ENCODE data around the gene NUB1.

NUB1 gene

GRCh38 chr7:151380199-151381097, 38.8 kb downstream of the NUB1 start:
- H3K27ac ChIP-seq (ENCODE audit: low read length): no peak overlapping the region
- H3K9me3 ChIP-seq (ENCODE audit: control insufficient read depth, low read depth, low read length): no peaks in the 10 kb centered on the region
- H3K27me3 ChIP-seq (ENCODE audit: control insufficient read depth, insufficient read depth, low read length): peaks cover 32% of the 10 kb centered on the region
- H3K4me3 ChIP-seq (ENCODE audit: low read length): peak overlapping the region; percentile 51
- peaks cover 12% of the 10 kb centered on the region for H3K4me1 ChIP-seq (ENCODE audit: control insufficient read depth, low read depth, low read length)
- H3K36me3 ChIP-seq (ENCODE audit: control insufficient read depth, low read depth, low read length): peaks cover 6% of the 10 kb centered on the region
- no peak overlapping the region for H3K9ac ChIP-seq (ENCODE audit: low read length)

- Histone ChIP-seq H3K4me3 (ENCODE audit: low read length) (peak overlapping the region; percentile 51), H3K4me1 (ENCODE audit: control insufficient read depth, low read depth, low read length) (peaks cover 12% of the 10 kb centered on the region), H3K9ac (ENCODE audit: low read length) (no peak overlapping the region), H3K27me3 (ENCODE audit: control insufficient read depth, insufficient read depth, low read length) (peaks cover 32% of the 10 kb centered on the region), H3K9me3 (ENCODE audit: control insufficient read depth, low read depth, low read length) (no peaks in the 10 kb centered on the region), H3K27ac (ENCODE audit: low read length) (no peak overlapping the region), H3K36me3 (ENCODE audit: control insufficient read depth, low read depth, low read length) (peaks cover 6% of the 10 kb centered on the region)
Observed at GRCh38 chr7:151381098-151381347, 39.4 kb downstream of the NUB1 start.

- Histone ChIP-seq H3K27me3 (ENCODE audit: control insufficient read depth, insufficient read depth, low read length) (peaks cover 32% of the 10 kb centered on the region), H3K4me3 (ENCODE audit: low read length) (peak overlapping the region; percentile 51), H3K36me3 (ENCODE audit: control insufficient read depth, low read depth, low read length) (peaks cover 3% of the 10 kb centered on the region), H3K27ac (ENCODE audit: low read length) (no peak overlapping the region), H3K4me1 (ENCODE audit: control insufficient read depth, low read depth, low read length) (peaks cover 12% of the 10 kb centered on the region), H3K9ac (ENCODE audit: low read length) (no peak overlapping the region), H3K9me3 (ENCODE audit: control insufficient read depth, low read depth, low read length) (no peaks in the 10 kb centered on the region)
Observed at GRCh38 chr7:151381348-151382078, 39.9 kb downstream of the NUB1 start.

GRCh38 chr7:151382079-151382885, 40.7 kb downstream of the NUB1 start:
- H3K36me3 ChIP-seq (ENCODE audit: control insufficient read depth, low read depth, low read length): no peaks in the 10 kb centered on the region
- peaks cover 12% of the 10 kb centered on the region for H3K4me1 ChIP-seq (ENCODE audit: control insufficient read depth, low read depth, low read length)
- H3K27ac ChIP-seq (ENCODE audit: low read length): no peak overlapping the region
- H3K27me3 ChIP-seq (ENCODE audit: control insufficient read depth, insufficient read depth, low read length): peaks cover 32% of the 10 kb centered on the region
- no peak overlapping the region for H3K9ac ChIP-seq (ENCODE audit: low read length)
- H3K9me3 ChIP-seq (ENCODE audit: control insufficient read depth, low read depth, low read length): no peaks in the 10 kb centered on the region
- H3K4me3 ChIP-seq (ENCODE audit: low read length): peak overlapping the region; percentile 51

- no peaks in the 10 kb centered on the region for H3K36me3 ChIP-seq (ENCODE audit: control insufficient read depth, low read depth, low read length)
- H3K4me3 ChIP-seq (ENCODE audit: low read length): no peak overlapping the region
- H3K27me3 ChIP-seq (ENCODE audit: control insufficient read depth, insufficient read depth, low read length): peaks cover 32% of the 10 kb centered on the region
- peaks cover 12% of the 10 kb centered on the region for H3K4me1 ChIP-seq (ENCODE audit: control insufficient read depth, low read depth, low read length)
- no peaks in the 10 kb centered on the region for H3K9me3 ChIP-seq (ENCODE audit: control insufficient read depth, low read depth, low read length)
- H3K27ac ChIP-seq (ENCODE audit: low read length): no peak overlapping the region
- H3K9ac ChIP-seq (ENCODE audit: low read length): no peak overlapping the region
Observed at GRCh38 chr7:151383638-151384351, 42.2 kb downstream of the NUB1 start.

GRCh38 chr7:151384352-151384697, 42.7 kb downstream of the NUB1 start:
- no peaks in the 10 kb centered on the region for H3K9me3 ChIP-seq (ENCODE audit: control insufficient read depth, low read depth, low read length)
- peaks cover 32% of the 10 kb centered on the region for H3K27me3 ChIP-seq (ENCODE audit: control insufficient read depth, insufficient read depth, low read length)
- H3K9ac ChIP-seq (ENCODE audit: low read length): no peak overlapping the region

GRCh38 chr7:151384776-151385625, 43.4 kb downstream of the NUB1 start:
- H3K4me3 ChIP-seq (ENCODE audit: low read length): no peak overlapping the region
- no peaks in the 10 kb centered on the region for H3K9me3 ChIP-seq (ENCODE audit: control insufficient read depth, low read depth, low read length)
- no peak overlapping the region for H3K27ac ChIP-seq (ENCODE audit: low read length)
- H3K36me3 ChIP-seq (ENCODE audit: control insufficient read depth, low read depth, low read length): no peaks in the 10 kb centered on the region
- H3K27me3 ChIP-seq (ENCODE audit: control insufficient read depth, insufficient read depth, low read length): peaks cover 32% of the 10 kb centered on the region
- no peak overlapping the region for H3K9ac ChIP-seq (ENCODE audit: low read length)
- H3K4me1 ChIP-seq (ENCODE audit: control insufficient read depth, low read depth, low read length): peaks cover 12% of the 10 kb centered on the region

More at GRCh38 chr7:151384352-151384697, 42.7 kb downstream of the NUB1 start:
- peaks cover 12% of the 10 kb centered on the region for H3K4me1 ChIP-seq (ENCODE audit: control insufficient read depth, low read depth, low read length)
- no peak overlapping the region for H3K27ac ChIP-seq (ENCODE audit: low read length)
- H3K4me3 ChIP-seq (ENCODE audit: low read length): no peak overlapping the region
- no peaks in the 10 kb centered on the region for H3K36me3 ChIP-seq (ENCODE audit: control insufficient read depth, low read depth, low read length)

- Histone ChIP-seq H3K9me3 (ENCODE audit: control insufficient read depth, low read depth, low read length) (no peaks in the 10 kb centered on the region), H3K9ac (ENCODE audit: low read length) (no peak overlapping the region), H3K4me1 (ENCODE audit: control insufficient read depth, low read depth, low read length) (peaks cover 11% of the 10 kb centered on the region), H3K36me3 (ENCODE audit: control insufficient read depth, low read depth, low read length) (no peaks in the 10 kb centered on the region), H3K27me3 (ENCODE audit: control insufficient read depth, insufficient read depth, low read length) (peaks cover 32% of the 10 kb centered on the region), H3K4me3 (ENCODE audit: low read length) (no peak overlapping the region), H3K27ac (ENCODE audit: low read length) (no peak overlapping the region)
Observed at GRCh38 chr7:151385626-151386300, 44.2 kb downstream of the NUB1 start.

GRCh38 chr7:151386301-151387160, 44.9 kb downstream of the NUB1 start:
- Histone ChIP-seq H3K9ac (ENCODE audit: low read length) (no peak overlapping the region), H3K4me1 (ENCODE audit: control insufficient read depth, low read depth, low read length) (peaks cover 7% of the 10 kb centered on the region), H3K36me3 (ENCODE audit: control insufficient read depth, low read depth, low read length) (no peaks in the 10 kb centered on the region), H3K27me3 (ENCODE audit: control insufficient read depth, insufficient read depth, low read length) (peaks cover 30% of the 10 kb centered on the region), H3K9me3 (ENCODE audit: control insufficient read depth, low read depth, low read length) (no peaks in the 10 kb centered on the region), H3K27ac (ENCODE audit: low read length) (no peak overlapping the region), H3K4me3 (ENCODE audit: low read length) (no peak overlapping the region)
